Osteocyte (in vitro differentiated cells): ENCODE measurements around the gene NPHP3. TPM values are rescaled to one million over a fixed set of nuclear protein-coding genes. Genes with fewer than 3 reads are reported as not detected.

Experiments
- DNase-seq: peaks from one replicate; pipeline ENCODE4 v3.0.0; 2021; ENCODE audit warnings: mixed read lengths; ENCODE audit not compliant: unreplicated experiment; ENCODE audit errors: extremely low spot score
- H3K27ac Mint-ChIP-seq: one replicate; pipeline ENCODE4 v1.8.0; 2021; ENCODE audit warnings: mild to moderate bottlenecking, mixed read lengths; ENCODE audit not compliant: unreplicated experiment
- H3K27me3 Mint-ChIP-seq: one replicate; pipeline ENCODE4 v1.8.0; 2021; ENCODE audit warnings: mixed read lengths; ENCODE audit not compliant: unreplicated experiment
- H3K36me3 Mint-ChIP-seq: one replicate; pipeline ENCODE4 v1.8.0; 2021; ENCODE audit warnings: mixed read lengths; ENCODE audit not compliant: unreplicated experiment
- H3K4me1 Mint-ChIP-seq: one replicate; pipeline ENCODE4 v1.8.0; 2021; ENCODE audit warnings: mixed read lengths; ENCODE audit not compliant: unreplicated experiment
- H3K4me3 Mint-ChIP-seq: one replicate; pipeline ENCODE4 v1.8.0; 2021; ENCODE audit warnings: mild to moderate bottlenecking, moderate library complexity, mixed read lengths; ENCODE audit not compliant: unreplicated experiment
- H3K9me3 Mint-ChIP-seq: one replicate; pipeline ENCODE4 v1.8.0; 2021; ENCODE audit warnings: mixed read lengths; ENCODE audit not compliant: unreplicated experiment
- CTCF ChIP-seq: fragments of 200-600 bp; sonication (generic); IDR thresholded peaks from 2 replicates; pipeline ENCODE4 v1.5.0; 2021; ENCODE audit warnings: antibody characterized with exemption, mild to moderate bottlenecking, moderate library complexity
- total RNA-seq: library from RNA; stranded (reverse); gene quantifications from 2 replicates; pipeline ENCODE4 v1.2.1, GENCODE V29; 2021

The NPHP3 gene
- total RNA-seq, 1 donor from 2014 or later, result 26.4 TPM

GRCh38 chr3:132638706-132639105, 83.5 kb downstream of the NPHP3 start:
- peaks cover 16% of the 10 kb centered on the region for H3K36me3 Mint-ChIP-seq
- no peak overlapping the region for H3K27ac Mint-ChIP-seq
- no peaks in the 10 kb centered on the region for H3K27me3 Mint-ChIP-seq
- H3K9me3 Mint-ChIP-seq, result no peaks in the 10 kb centered on the region
- H3K4me1 Mint-ChIP-seq, result peaks cover 13% of the 10 kb centered on the region
- H3K4me3 Mint-ChIP-seq, result no peak overlapping the region
- DNase-seq, result no peak
- TF ChIP-seq CTCF, result no peak

DNA sequence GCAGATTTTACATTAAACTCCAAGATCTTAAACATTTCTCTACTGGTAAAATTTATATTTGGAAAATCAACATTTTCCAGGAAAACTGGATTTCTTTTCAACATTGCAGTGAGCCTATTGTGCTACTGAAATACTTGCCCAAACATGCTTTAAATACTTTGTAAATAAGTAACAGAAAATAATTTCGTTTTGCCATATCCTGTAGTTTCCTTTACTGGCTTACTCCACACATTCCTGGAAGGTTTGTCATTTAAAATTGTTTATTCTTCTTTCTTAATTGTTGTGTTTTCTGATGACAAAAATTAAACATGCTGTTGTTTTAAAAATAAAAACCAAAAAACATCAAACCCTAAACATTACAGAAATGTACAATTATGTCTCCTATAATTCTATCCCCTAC, 84.6 kb downstream of the NPHP3 start:
- Mint-ChIP-seq H3K36me3 (peaks cover 19% of the 10 kb centered on the region), H3K4me1 (peaks cover 13% of the 10 kb centered on the region), H3K9me3 (no peaks in the 10 kb centered on the region), H3K27ac (peak overlapping the region; percentile 40), H3K4me3 (no peak overlapping the region), H3K27me3 (no peaks in the 10 kb centered on the region)
- no peak for TF ChIP-seq CTCF
- DNase-seq, result no peak

DNA sequence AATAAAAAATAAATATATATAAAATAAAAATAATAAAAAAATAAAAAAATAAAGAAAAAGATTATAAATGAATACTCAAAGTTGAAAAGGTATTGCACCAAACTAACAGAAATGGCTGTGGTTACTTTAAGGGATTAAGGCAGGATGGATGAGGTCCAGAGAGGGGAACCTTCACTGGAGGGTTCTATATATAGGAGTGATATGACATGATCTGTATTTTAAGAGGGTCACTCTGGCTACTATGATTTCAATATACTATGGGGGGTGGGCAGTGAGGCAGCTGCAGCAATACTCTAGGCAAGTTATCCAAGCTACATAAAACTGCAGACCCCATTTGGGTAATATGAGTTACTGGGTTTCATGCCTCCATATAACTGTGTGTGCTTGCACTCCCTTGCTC, 87.2 kb downstream of the NPHP3 start:
- Mint-ChIP-seq H3K4me3 (no peak overlapping the region), H3K9me3 (no peaks in the 10 kb centered on the region), H3K4me1 (peaks cover 18% of the 10 kb centered on the region), H3K36me3 (peaks cover 19% of the 10 kb centered on the region), H3K27me3 (no peaks in the 10 kb centered on the region), H3K27ac (no peak overlapping the region)
- TF ChIP-seq CTCF, result no peak
- DNase-seq, result no peak

Other genes with a start within 250 kb of the NPHP3 start
- gene ACKR4, start 125.1 kb downstream of the NPHP3 start, total RNA-seq, result 0.42 and 0.64 TPM in 2 replicates
- gene ACAD11, start 62.6 kb downstream of the NPHP3 start, total RNA-seq, result 20.7 and 22.6 TPM in 2 replicates
- 28.4 and 31.2 TPM in 2 replicates for gene UBA5, start 62.1 kb downstream of the NPHP3 start, total RNA-seq